HTR-8/SVneo (cell line): ENCODE data around the gene RBBP5.

Source experiments
- DNase-seq: peaks from one replicate; pipeline ENCODE4 v3.0.0; 2011; ENCODE audit warnings: low spot score, mixed read lengths; ENCODE audit not compliant: insufficient read length
- FAIRE-seq: peaks from 2 replicates; lab custom pipeline; 2011; peaks lifted over from hg19 to GRCh38; lab: Jason Lieb, UNC

The RBBP5 gene

GRCh38 chr1:205133287-205133686, 11.5 kb upstream of the RBBP5 start:
- no peak for DNase-seq

DNA sequence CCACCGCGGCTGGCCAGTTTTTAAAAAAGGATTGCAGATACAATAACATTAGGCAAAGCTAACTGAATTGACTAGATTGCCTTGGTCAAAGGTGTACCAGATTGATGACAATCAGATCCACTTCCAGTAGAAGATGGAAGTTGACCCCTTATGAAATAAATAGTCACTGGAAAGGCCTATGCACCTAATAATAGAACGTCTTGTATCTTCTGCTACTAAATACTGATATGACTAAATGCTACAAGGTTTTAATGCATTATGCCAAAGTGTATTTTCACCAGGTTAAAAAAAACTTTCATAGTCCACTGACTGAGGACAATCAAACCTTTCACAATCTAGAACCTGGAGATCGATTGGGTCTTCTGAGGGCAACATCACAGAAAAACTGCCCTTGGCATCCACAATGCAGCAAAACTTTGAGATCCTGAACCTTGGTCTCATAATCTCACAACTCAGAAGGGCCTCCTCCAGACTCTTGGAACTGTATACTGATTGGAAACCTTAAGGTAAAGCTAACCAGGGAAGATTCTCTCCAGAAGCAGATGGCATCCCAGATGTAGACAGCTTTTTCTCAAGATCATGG, 7.8 kb upstream of the RBBP5 start:
- DNase-seq (no peak), FAIRE-seq (no peak)

More at GRCh38 chr1:205133287-205133686, 11.5 kb upstream of the RBBP5 start:
- FAIRE-seq: no peak

- no peak for DNase-seq
- no peak for FAIRE-seq
Observed at GRCh38 chr1:205128050-205128449, 6.3 kb upstream of the RBBP5 start.

- no peak for DNase-seq
- no peak for FAIRE-seq
Observed at GRCh38 chr1:205127646-205128045, 5.9 kb upstream of the RBBP5 start.

GRCh38 chr1:205124726-205125125, 2.9 kb upstream of the RBBP5 start:
- FAIRE-seq: no peak
- DNase-seq: no peak

GRCh38 chr1:205122489-205122882, 708 bp upstream of the RBBP5 start:
- FAIRE-seq: no peak
- DNase-seq: no peak

GRCh38 chr1:205118752-205119151, 3.0 kb downstream of the RBBP5 start:
- DNase-seq: no peak
- no peak for FAIRE-seq

- FAIRE-seq (no peak), DNase-seq (no peak)
Observed at GRCh38 chr1:205111354-205111753, 10.4 kb downstream of the RBBP5 start.

DNA sequence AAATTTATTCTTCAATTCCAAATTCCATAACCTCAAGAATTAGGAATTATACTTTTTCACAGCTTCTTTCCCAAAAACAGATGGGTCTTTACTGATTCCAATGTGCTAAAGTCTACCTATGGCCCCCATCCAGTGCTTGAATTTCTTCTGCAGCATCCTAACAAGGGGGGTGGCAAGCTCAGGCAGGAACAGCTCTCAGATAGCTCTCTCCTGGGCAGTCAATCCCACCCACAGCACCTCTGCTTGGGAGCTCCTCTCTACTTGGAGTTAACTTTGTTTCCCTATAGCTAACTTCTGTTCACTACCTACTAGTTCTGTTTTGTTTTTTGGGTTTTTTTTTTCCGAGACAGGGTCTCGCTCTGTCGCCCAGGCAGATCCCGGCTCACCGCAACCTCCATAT, 12.1 kb downstream of the RBBP5 start:
- no peak for FAIRE-seq

GRCh38 chr1:205109269-205109668, 12.5 kb downstream of the RBBP5 start:
- FAIRE-seq (no peak), DNase-seq (no peak)

More for the DNA sequence above, 12.1 kb downstream of the RBBP5 start:
- no peak for DNase-seq

DNA sequence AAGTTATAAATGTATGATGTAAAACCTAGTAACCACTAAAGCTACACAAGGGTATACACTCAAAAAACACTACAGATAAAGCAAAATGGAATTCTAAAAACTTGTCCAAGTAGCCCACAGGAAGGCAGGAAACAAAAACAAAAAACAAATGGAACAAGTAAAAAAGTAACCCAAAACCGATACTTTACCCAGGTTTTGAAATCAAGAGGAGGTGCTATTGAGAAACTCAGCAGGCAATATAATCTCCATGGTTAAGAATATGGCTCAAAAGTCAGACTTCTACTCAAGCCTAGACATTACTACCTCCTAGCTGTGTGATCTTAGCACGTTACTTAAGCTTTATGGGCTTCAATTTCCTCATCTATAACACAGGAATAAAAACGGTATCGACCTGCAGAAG, 13.3 kb downstream of the RBBP5 start:
- DNase-seq: no peak
- FAIRE-seq: no peak

- DNase-seq: no peak
- FAIRE-seq: no peak
Observed at GRCh38 chr1:205107327-205107726, 14.5 kb downstream of the RBBP5 start.

DNA sequence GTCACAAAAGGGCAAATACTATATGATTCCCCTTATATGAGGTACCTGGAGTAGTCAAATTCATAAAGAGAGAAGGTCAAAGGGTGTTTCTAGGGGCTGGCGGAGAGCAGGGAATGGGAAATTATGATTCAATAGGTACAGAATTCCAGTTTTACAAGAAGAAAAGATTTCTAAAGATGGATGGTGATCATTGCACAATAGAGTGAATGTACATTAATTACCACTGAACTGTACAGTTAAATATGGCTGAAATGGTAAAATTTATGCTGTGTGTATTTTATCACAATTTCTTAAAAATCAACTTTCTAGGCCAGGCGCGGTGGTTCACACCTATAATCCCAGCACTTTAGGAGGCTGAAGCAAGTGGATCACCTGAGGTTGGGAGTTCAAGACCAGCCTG, 19.4 kb downstream of the RBBP5 start:
- no peak for DNase-seq
- no peak for FAIRE-seq

DNA sequence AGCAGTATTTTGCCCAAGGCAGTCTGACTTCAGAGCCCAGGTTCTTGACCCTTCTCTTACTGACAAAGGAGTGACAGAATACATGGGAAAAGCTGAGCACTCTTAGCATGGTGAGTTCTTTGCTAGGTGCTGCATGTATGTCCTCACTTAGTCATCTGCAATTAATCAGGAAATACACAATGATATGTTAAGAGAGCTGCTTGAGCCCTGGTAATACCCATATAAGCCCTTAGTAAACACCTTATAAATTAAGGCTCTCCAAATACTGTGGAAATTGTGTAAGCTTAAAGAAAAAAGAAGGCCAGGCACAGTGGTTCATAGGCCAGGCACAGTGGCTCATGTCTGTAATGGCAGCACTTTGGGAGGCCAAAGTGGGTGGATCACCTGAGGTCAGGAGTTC, 23.5 kb downstream of the RBBP5 start:
- DNase-seq (no peak), FAIRE-seq (no peak)

GRCh38 chr1:205095422-205095821, 26.4 kb downstream of the RBBP5 start:
- FAIRE-seq (no peak), DNase-seq (no peak)

- DNase-seq (no peak), FAIRE-seq (no peak)
Observed at GRCh38 chr1:205091043-205091740, 30.6 kb downstream of the RBBP5 start.

- FAIRE-seq (no peak), DNase-seq (no peak)
Observed at GRCh38 chr1:205088341-205088740, 33.4 kb downstream of the RBBP5 start.

DNA sequence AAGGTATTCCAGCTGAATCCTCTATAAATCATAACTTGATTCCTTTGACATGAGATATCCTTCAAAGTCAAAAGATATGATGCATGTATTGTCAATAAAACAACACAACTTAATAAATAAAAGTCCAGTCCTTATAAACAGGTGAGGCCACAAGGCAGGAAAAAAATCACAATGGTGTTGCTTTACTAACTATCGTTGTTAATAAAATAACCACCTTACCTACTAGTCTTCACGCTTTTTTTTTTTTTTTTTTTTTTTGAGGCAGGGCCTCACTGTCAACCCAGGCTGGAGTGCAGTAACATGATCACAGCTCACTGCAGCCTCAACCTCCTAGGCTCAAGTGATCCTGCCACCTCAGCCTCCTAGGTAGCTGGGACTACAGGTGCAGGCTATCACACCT, 37.4 kb downstream of the RBBP5 start, which contains the start of gene TMEM81:
TSS of gene TMEM81 (minus strand) at position 101 of the 400 bp plus-strand sequence. CDS start 140 bp downstream, outside the sequence.
- no peak for FAIRE-seq
- no peak for DNase-seq

DNA sequence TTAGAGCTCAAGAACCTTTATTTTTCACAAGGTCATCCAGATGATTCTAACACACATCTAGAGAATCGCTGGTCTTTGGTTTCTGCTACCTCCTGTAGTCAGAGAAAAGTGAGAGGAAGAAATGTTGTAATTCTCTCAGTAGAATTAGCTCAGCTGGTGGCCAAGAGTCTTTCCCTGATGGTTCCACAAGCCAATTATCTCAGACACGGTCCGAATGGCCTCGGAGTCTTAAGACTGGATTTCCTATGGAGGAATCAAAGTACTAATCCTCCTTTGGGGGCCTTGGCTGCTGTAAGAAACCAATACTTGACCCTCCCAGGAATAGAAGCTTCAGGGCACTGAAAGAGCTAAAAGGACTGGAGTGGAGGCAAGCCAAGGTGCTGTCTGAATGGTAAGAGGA, 39.3 kb downstream of the RBBP5 start:
- FAIRE-seq (no peak), DNase-seq (no peak)

- FAIRE-seq (no peak), DNase-seq (no peak)
Observed at GRCh38 chr1:205077934-205078311, 43.9 kb downstream of the RBBP5 start.

DNA sequence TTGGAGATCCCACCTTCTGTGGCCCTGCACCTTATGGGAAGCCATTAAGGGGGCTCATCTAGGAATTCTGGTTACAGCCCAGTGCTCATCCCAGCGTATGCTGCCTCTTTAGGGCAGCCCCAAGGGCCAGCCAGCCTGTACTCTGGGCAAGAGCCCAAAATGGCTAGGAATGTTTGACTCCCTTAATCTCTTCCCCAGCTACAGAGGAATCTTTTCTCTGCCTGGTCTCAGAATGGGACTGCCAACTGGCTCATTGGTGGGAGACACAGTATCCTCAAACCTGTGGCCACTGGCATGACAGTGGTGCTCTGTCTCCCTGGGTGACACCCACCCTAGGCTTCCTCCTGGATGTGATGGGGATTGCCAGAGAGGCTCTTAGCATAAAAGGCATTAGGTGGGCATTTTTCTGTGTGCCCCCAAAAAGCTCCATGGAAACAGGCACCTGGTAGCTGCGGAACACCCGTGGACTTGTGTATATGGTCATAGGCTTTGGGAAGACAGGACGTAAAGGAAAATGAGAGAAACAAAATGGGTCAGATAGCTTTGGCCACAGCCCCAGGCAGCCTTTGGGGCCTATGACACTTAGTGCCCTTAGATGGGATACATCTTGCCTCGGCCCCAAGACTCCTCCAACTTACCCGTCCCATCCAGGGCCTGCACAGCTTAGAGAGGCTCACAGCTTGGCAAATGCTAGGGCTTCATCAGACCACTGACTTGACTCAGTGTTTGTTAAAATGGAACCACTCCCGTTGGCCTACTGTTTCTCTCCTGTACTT, 44.4 kb downstream of the RBBP5 start:
- FAIRE-seq (no peak), DNase-seq (no peak)
